ENCODE results near the gene AQP5.
A peak's percentile ranks its signal among the peaks of the same experiment; 100 is the strongest.

AQP5 gene

GRCh38 chr12:49945394-49946080 is 16.1 kb upstream of the AQP5 start:
- Histone ChIP-seq H3K27me3 (ENCODE audit: low read depth, low read length) (no peaks in the 10 kb centered on the region), H3K36me3 (ENCODE audit: control insufficient read depth in 1 of 2, insufficient read depth in 2 of 2, low read length in 2 of 2) (no peaks in the 10 kb centered on the region), H3K27ac (ENCODE audit: low read length) (no peak overlapping the region), H3K9me3 (ENCODE audit: control insufficient read depth in 1 of 2, low read length in 2 of 2) (no peaks in the 10 kb centered on the region), H3K4me3 (ENCODE audit: low read depth in 1 of 2, low read length in 2 of 2) (peak overlapping the region; percentile 40 to 45), H3K4me1 (ENCODE audit: control insufficient read depth in 1 of 2, insufficient read depth in 2 of 2, low read length in 2 of 2) (no peaks in the 10 kb centered on the region)

GRCh38 chr12:49946086-49946485 is 15.6 kb upstream of the AQP5 start:
- no peaks in the 10 kb centered on the region for H3K9me3 ChIP-seq (ENCODE audit: control insufficient read depth in 1 of 2, low read length in 2 of 2)
- no peaks in the 10 kb centered on the region for H3K27me3 ChIP-seq (ENCODE audit: low read depth, low read length)
- H3K36me3 ChIP-seq (ENCODE audit: control insufficient read depth in 1 of 2, insufficient read depth in 2 of 2, low read length in 2 of 2): no peaks in the 10 kb centered on the region
- H3K4me1 ChIP-seq (ENCODE audit: control insufficient read depth in 1 of 2, insufficient read depth in 2 of 2, low read length in 2 of 2): no peaks in the 10 kb centered on the region
- no peak overlapping the region for H3K4me3 ChIP-seq (ENCODE audit: low read depth in 1 of 2, low read length in 2 of 2)
- no peak overlapping the region for H3K27ac ChIP-seq (ENCODE audit: low read length)

DNA sequence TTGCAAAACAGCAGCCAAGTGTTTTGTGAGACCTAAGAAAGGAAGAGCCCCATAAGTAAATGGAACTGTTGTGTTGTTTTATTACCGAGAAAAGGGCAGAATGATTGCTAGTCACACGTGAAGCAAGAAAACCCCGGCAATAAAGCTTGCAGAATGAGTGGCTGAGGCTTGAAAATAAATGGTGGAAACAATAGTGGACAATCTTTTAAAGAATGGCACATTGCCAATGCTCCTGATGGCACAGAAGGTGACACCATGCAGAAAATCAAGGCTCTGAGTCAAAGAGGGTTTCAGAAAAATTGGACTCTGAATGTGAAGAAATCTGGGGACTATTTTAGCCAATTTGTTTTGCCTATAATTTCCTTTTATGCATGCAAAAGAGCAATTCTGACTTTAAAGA is 15.2 kb upstream of the AQP5 start:
- Histone ChIP-seq H3K9me3 (ENCODE audit: control insufficient read depth in 1 of 2, low read length in 2 of 2) (no peaks in the 10 kb centered on the region), H3K27me3 (ENCODE audit: low read depth, low read length) (no peaks in the 10 kb centered on the region), H3K4me3 (ENCODE audit: low read depth in 1 of 2, low read length in 2 of 2) (no peak overlapping the region), H3K36me3 (ENCODE audit: control insufficient read depth in 1 of 2, insufficient read depth in 2 of 2, low read length in 2 of 2) (no peaks in the 10 kb centered on the region), H3K4me1 (ENCODE audit: control insufficient read depth in 1 of 2, insufficient read depth in 2 of 2, low read length in 2 of 2) (no peaks in the 10 kb centered on the region), H3K27ac (ENCODE audit: low read length) (no peak overlapping the region)

DNA sequence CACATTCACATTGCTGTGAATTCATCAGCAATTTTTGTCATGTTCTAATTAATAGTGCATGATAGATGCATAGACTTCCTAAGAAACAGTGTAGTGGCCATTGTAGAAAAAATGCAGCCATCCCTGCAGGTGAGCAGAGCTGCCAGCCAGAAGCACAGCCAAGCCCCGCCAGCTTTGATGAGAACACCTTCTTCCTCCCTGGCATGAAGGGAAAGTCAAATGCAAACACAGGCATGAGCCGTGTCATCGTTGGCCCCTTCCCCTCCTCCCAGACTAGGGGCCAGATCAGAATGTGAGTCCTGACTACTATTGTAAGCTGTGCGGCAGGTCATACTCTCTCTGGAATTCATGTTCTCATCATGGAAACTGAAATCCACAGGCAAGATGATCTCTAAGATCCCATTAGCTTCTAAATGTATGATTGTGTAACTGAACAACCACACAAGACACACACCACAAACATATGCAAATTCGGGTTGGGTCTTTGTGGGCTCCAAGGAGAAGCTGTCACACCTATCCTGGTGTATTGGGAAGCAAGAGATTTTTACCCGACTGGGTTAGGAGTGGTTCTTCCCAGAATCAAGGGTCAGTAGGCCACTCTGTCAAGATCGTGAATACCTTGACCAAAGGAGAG is 14.0 kb upstream of the AQP5 start:
- Histone ChIP-seq H3K27me3 (ENCODE audit: low read depth, low read length) (no peaks in the 10 kb centered on the region), H3K36me3 (ENCODE audit: control insufficient read depth in 1 of 2, insufficient read depth in 2 of 2, low read length in 2 of 2) (no peaks in the 10 kb centered on the region), H3K27ac (ENCODE audit: low read length) (no peak overlapping the region), H3K9me3 (ENCODE audit: control insufficient read depth in 1 of 2, low read length in 2 of 2) (no peaks in the 10 kb centered on the region), H3K4me1 (ENCODE audit: control insufficient read depth in 1 of 2, insufficient read depth in 2 of 2, low read length in 2 of 2) (no peaks in the 10 kb centered on the region), H3K4me3 (ENCODE audit: low read depth in 1 of 2, low read length in 2 of 2) (no peak overlapping the region)

GRCh38 chr12:49948866-49949845 is 12.5 kb upstream of the AQP5 start:
- Histone ChIP-seq H3K27me3 (ENCODE audit: low read depth, low read length) (peaks cover 2% of the 10 kb centered on the region), H3K27ac (ENCODE audit: low read length) (no peak overlapping the region), H3K36me3 (ENCODE audit: control insufficient read depth in 1 of 2, insufficient read depth in 2 of 2, low read length in 2 of 2) (no peaks in the 10 kb centered on the region), H3K4me3 (ENCODE audit: low read depth in 1 of 2, low read length in 2 of 2) (no peak overlapping the region), H3K9me3 (ENCODE audit: control insufficient read depth in 1 of 2, low read length in 2 of 2) (no peaks in the 10 kb centered on the region), H3K4me1 (ENCODE audit: control insufficient read depth in 1 of 2, insufficient read depth in 2 of 2, low read length in 2 of 2) (no peaks in the 10 kb centered on the region)

- no peaks in the 10 kb centered on the region for H3K9me3 ChIP-seq (ENCODE audit: control insufficient read depth in 1 of 2, low read length in 2 of 2)
- H3K36me3 ChIP-seq (ENCODE audit: control insufficient read depth in 1 of 2, insufficient read depth in 2 of 2, low read length in 2 of 2): no peaks in the 10 kb centered on the region
Measured at GRCh38 chr12:49949866-49950265, 11.8 kb upstream of the AQP5 start.

GRCh38 chr12:49950273-49951251 is 11.1 kb upstream of the AQP5 start, which contains the start of gene AQP2:
AQP2 (plus strand) TSS chr12:49950737; CDS start chr12:49950831, 94 bp downstream.
- Histone ChIP-seq H3K9me3 (ENCODE audit: control insufficient read depth in 1 of 2, low read length in 2 of 2) (no peaks in the 10 kb centered on the region), H3K27ac (ENCODE audit: low read length) (no peak within 1 kb of the TSS), H3K4me1 (ENCODE audit: control insufficient read depth in 1 of 2, insufficient read depth in 2 of 2, low read length in 2 of 2) (peaks cover 0 to 7% of the 10 kb centered on the region in 2 donors), H3K4me3 (ENCODE audit: low read depth in 1 of 2, low read length in 2 of 2) (no peak within 1 kb of the TSS), H3K27me3 (ENCODE audit: low read depth, low read length) (peaks cover 13% of the 10 kb centered on the region), H3K36me3 (ENCODE audit: control insufficient read depth in 1 of 2, insufficient read depth in 2 of 2, low read length in 2 of 2) (no peaks in the 10 kb centered on the region)

More at GRCh38 chr12:49949866-49950265, 11.8 kb upstream of the AQP5 start:
- no peak overlapping the region for H3K4me3 ChIP-seq (ENCODE audit: low read depth in 1 of 2, low read length in 2 of 2)
- peaks cover 0 to under 1% of the 10 kb centered on the region in 2 donors for H3K4me1 ChIP-seq (ENCODE audit: control insufficient read depth in 1 of 2, insufficient read depth in 2 of 2, low read length in 2 of 2)
- peaks cover 8% of the 10 kb centered on the region for H3K27me3 ChIP-seq (ENCODE audit: low read depth, low read length)
- H3K27ac ChIP-seq (ENCODE audit: low read length): no peak overlapping the region

DNA sequence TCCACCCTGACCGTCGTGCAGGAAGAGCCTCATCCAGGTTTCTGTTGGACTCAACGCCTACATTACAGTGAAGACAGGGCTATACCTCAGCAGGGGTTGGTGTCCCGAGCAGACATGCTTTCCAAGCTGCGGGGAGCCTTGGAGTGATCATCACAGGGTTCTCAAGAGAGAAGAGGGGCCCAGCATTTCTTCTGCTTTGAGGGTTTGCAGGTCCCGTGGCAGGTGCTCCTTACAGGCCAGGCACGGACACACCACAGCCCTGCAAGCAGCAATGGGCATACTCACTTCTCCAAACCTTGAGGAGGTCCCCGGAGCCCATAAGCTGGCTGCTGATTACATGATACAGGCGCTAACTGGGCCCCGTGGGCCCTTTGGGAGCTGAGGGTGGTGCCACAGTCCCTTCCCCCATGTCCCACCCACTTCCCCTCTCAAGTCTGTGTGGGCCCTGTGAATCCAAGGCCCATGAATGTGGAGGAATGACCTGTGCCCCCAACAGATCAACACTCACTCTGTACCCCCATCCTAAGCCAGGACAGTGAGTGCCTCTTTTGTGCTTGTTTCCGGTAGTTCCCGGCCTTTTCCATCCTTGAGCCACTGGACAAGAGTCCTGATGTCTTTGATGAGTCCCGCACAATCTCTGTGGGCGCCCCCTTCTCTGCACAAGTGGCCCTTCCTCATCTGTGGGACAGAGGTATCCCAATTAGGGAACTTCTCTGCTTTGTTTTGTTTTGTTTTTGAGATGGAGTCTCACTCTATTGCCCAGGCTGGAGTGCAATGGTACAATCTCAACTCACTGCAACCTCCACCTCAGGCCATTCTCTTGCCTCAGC is 10.0 kb upstream of the AQP5 start:
- peaks cover 21% of the 10 kb centered on the region for H3K27me3 ChIP-seq (ENCODE audit: low read depth, low read length)
- H3K4me1 ChIP-seq (ENCODE audit: control insufficient read depth in 1 of 2, insufficient read depth in 2 of 2, low read length in 2 of 2): peaks cover 0 to 7% of the 10 kb centered on the region in 2 donors
- no peaks in the 10 kb centered on the region for H3K9me3 ChIP-seq (ENCODE audit: control insufficient read depth in 1 of 2, low read length in 2 of 2)
- no peak overlapping the region for H3K27ac ChIP-seq (ENCODE audit: low read length)
- H3K36me3 ChIP-seq (ENCODE audit: control insufficient read depth in 1 of 2, insufficient read depth in 2 of 2, low read length in 2 of 2): no peaks in the 10 kb centered on the region
- no peak overlapping the region for H3K4me3 ChIP-seq (ENCODE audit: low read depth in 1 of 2, low read length in 2 of 2)

GRCh38 chr12:49952391-49953055 is 9.1 kb upstream of the AQP5 start:
- Histone ChIP-seq H3K27ac (ENCODE audit: low read length) (no peak overlapping the region), H3K4me1 (ENCODE audit: control insufficient read depth in 1 of 2, insufficient read depth in 2 of 2, low read length in 2 of 2) (peaks cover 0 to 7% of the 10 kb centered on the region in 2 donors), H3K4me3 (ENCODE audit: low read depth in 1 of 2, low read length in 2 of 2) (no peak overlapping the region), H3K9me3 (ENCODE audit: control insufficient read depth in 1 of 2, low read length in 2 of 2) (no peaks in the 10 kb centered on the region), H3K36me3 (ENCODE audit: control insufficient read depth in 1 of 2, insufficient read depth in 2 of 2, low read length in 2 of 2) (no peaks in the 10 kb centered on the region), H3K27me3 (ENCODE audit: low read depth, low read length) (peaks cover 29% of the 10 kb centered on the region)

Data from muscle layer of duodenum (tissue), 2 donors.